K562 (cell line): ENCODE results near the gene RPL3. TPM values are rescaled to one million over a fixed set of nuclear protein-coding genes. Genes with fewer than 3 reads are reported as not detected.
A peak's percentile ranks its signal among the peaks of the same experiment; 100 is the strongest.

Experiments used
- CEBPB ChIP-seq: fragments of 450-650 bp; IDR thresholded peaks from 2 replicates; pipeline ENCODE4 v1.6.1; 2016; ENCODE audit warnings: missing genetic modification characterization, missing compliant biosample characterization
- CHD2 ChIP-seq: IDR thresholded peaks from 2 replicates; pipeline ENCODE4 v1.6.1; 2011; ENCODE audit warnings: low read depth, low read length
- CSDE1 ChIP-seq, 2 experiments: fragments of 450-650 bp; IDR thresholded peaks; 2 replicates each; pipeline ENCODE4 v1.6.1; 2016; ENCODE audit warnings: mild to moderate bottlenecking in 1 of 2
- HMGN3 ChIP-seq: IDR thresholded peaks from 2 replicates; pipeline ENCODE4 v1.6.1; 2011; ENCODE audit warnings: borderline replicate concordance, low read depth, mild to moderate bottlenecking, mixed read lengths, low read length; ENCODE audit not compliant: insufficient read length; ENCODE audit errors: extremely low read depth
- MTA1 ChIP-seq: fragments of 450-650 bp; IDR thresholded peaks from 2 replicates; pipeline ENCODE4 v1.6.1; 2017; ENCODE audit warnings: borderline replicate concordance
- NCOR1 ChIP-seq: fragments of 450-650 bp; IDR thresholded peaks from 2 replicates; pipeline ENCODE4 v1.6.1; 2016; ENCODE audit warnings: mild to moderate bottlenecking, moderate library complexity
- NFXL1 ChIP-seq: fragments of 450-650 bp; formaldehyde crosslinking; IDR thresholded peaks from 2 replicates; pipeline ENCODE4 v1.4.0; 2021; ENCODE audit warnings: mild to moderate bottlenecking
- NR2C2 ChIP-seq, 2 experiments: fragments of 200-800 bp in 1 of 2; sonication (Bioruptor generic) in 1 of 2; sonication (generic) in 1 of 2; formaldehyde crosslinking in 1 of 2; IDR thresholded peaks; 2 replicates each; pipeline versions ENCODE4 v1.6.1 to v1.8.0; 2016 to 2022; ENCODE audit warnings: mild to moderate bottlenecking in 1 of 2, missing compliant biosample characterization in 1 of 2, missing genetic modification characterization in 1 of 2, missing genetic modification reagents in 1 of 2
- NR2F6 ChIP-seq: fragments of 450-650 bp; formaldehyde crosslinking; IDR thresholded peaks from 2 replicates; pipeline ENCODE4 v1.4.0; 2020; ENCODE audit warnings: mild to moderate bottlenecking
- POLR3A ChIP-seq: IDR thresholded peaks from 2 replicates; pipeline ENCODE4 v1.6.1; 2011; ENCODE audit warnings: borderline replicate concordance, mild to moderate bottlenecking, moderate library complexity; ENCODE audit not compliant: insufficient read length, insufficient read depth; ENCODE audit errors: extremely low read depth
- PRMT5 ChIP-seq: sonication (generic); formaldehyde crosslinking; IDR thresholded peaks from 2 replicates; pipeline ENCODE4 v1.5.0; 2020; ENCODE audit warnings: missing genetic modification reagents
- RBFOX2 ChIP-seq: fragments of 200-400 bp; formaldehyde crosslinking; IDR thresholded peaks from 2 replicates; pipeline ENCODE4 v1.6.1; 2017; ENCODE audit warnings: low read depth, mild to moderate bottlenecking, low read length, moderate library complexity
- RBM39 ChIP-seq: fragments of 200-400 bp; formaldehyde crosslinking; optimal IDR thresholded peaks from 2 replicates; pipeline ENCODE3; 2018; ENCODE audit warnings: low read depth, low read length
- SMAD2 ChIP-seq: fragments of 150-350 bp; IDR thresholded peaks from 2 replicates; pipeline ENCODE4 v1.6.1; 2014; ENCODE audit warnings: low read depth, mild to moderate bottlenecking, low read length
- SMARCA4 ChIP-seq: fragments of 450-650 bp; IDR thresholded peaks from 2 replicates; pipeline ENCODE4 v1.6.1; 2016
- SUPT5H ChIP-seq: fragments of 450-650 bp; IDR thresholded peaks from 2 replicates; pipeline ENCODE4 v1.6.1; 2016
- TEAD1 ChIP-seq, 2 experiments: fragments of 450-650 bp in 1 of 2; sonication (generic) in 1 of 2; formaldehyde crosslinking; IDR thresholded peaks; 2 replicates each; pipeline versions ENCODE4 v1.4.0 to v1.8.0; 2020 to 2022; ENCODE audit warnings: mild to moderate bottlenecking in 2 of 2, missing genetic modification reagents in 1 of 2
- ZNF780A ChIP-seq: fragments of 250-450 bp; sonication (Bioruptor Pico); IDR thresholded peaks from 2 replicates; pipeline ENCODE4 v1.5.0; 2021; ENCODE audit warnings: mild to moderate bottlenecking
- polyA plus RNA-seq, 8 experiments: library from polyadenylated mRNA; depleted of rRNA in 4 of 8; stranded (reverse) in 5 of 8; unstranded in 3 of 8; fragments of >200 nt; fragmentation: Nextera tagmentation in 2 of 8; fragmentation: Illumina TruSeq in 1 of 8; extraction: Ambion mirVana in 2 of 8; extraction: Trizol in 1 of 8; gene quantifications; 2 replicates each; pipeline versions ENCODE4 v1.2.1 to v1.2.3, GENCODE V29; 2011 to 2014; ENCODE audit warnings: inconsistent platforms in 1 of 8, missing spikeins in 1 of 8
- total RNA-seq, 7 experiments: library from RNA; depleted of rRNA in 6 of 7; stranded (reverse); fragments of >200 nt in 6 of 7; fragmentation: Illumina TruSeq in 2 of 7; extraction: Trizol in 2 of 7; gene quantifications; 2 replicates each; pipeline versions ENCODE4 v1.2.1 to v1.2.3, GENCODE V29; 2011 to 2021; ENCODE audit warnings: low replicate concordance in 1 of 7
- TF ChIP-seq, protein P1 (sequence below): sonication (generic); formaldehyde crosslinking; IDR thresholded peaks from 2 replicates; pipeline ENCODE4 v1.8.0; 2023; ENCODE audit warnings: mild to moderate bottlenecking, missing genetic modification reagents
- TF ChIP-seq, protein P2 (sequence below): fragments of 450-650 bp; IDR thresholded peaks from 2 replicates; pipeline ENCODE4 v1.6.1; 2016; ENCODE audit warnings: mild to moderate bottlenecking
- TF ChIP-seq, protein P3 (sequence below): fragments of 250-450 bp; sonication (Bioruptor Pico); IDR thresholded peaks from 2 replicates; pipeline ENCODE4 v1.5.0; 2020; ENCODE audit warnings: mild to moderate bottlenecking

Gene RPL3
- total and polyA plus RNA-seq, 9 of the 15 experiments (the other 6 are each of a cell fraction or from before 2014, with no cell fraction given): 1,624 to 4,066 (median 2,565) TPM

DNA sequence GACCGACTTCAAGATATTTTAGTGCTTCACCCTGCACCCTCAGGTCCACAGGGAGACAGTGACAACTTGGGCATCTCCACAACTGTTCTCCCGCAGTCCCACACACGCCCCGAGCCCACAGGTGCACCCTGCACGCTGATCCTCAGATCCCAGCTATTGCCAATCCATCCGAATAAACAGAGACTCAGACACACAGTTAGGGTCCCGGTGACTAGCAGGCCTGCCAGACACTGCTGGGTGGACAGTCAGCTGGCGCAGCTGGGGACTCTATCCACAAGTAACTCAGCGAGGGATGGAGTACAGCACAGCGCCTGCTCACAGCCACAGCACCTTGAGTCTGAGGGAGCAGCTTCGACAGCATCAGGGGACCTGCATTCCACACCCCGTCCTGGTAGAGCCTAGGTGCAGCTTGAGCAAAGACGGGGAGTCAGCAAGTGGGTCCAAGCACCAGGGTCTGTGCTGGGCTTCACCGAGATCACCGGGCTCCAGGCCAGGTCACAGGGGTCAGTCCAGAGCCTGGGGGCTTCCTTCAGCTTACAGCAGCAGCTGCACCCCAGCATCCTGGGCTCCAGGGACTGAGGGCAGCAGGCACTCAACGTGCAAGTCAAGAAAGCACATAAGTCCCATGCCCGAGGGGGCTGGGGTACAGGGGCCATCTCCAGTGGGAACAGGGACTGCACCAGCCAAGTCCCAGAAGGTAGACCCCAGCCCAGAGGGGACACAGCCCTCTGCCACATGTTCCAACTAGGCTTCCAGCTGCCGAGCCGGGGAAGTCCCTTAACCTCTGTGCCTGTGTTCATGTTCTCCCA is 7.6 kb downstream of the RPL3 start (continued):
- TF ChIP-seq, protein P1, sequence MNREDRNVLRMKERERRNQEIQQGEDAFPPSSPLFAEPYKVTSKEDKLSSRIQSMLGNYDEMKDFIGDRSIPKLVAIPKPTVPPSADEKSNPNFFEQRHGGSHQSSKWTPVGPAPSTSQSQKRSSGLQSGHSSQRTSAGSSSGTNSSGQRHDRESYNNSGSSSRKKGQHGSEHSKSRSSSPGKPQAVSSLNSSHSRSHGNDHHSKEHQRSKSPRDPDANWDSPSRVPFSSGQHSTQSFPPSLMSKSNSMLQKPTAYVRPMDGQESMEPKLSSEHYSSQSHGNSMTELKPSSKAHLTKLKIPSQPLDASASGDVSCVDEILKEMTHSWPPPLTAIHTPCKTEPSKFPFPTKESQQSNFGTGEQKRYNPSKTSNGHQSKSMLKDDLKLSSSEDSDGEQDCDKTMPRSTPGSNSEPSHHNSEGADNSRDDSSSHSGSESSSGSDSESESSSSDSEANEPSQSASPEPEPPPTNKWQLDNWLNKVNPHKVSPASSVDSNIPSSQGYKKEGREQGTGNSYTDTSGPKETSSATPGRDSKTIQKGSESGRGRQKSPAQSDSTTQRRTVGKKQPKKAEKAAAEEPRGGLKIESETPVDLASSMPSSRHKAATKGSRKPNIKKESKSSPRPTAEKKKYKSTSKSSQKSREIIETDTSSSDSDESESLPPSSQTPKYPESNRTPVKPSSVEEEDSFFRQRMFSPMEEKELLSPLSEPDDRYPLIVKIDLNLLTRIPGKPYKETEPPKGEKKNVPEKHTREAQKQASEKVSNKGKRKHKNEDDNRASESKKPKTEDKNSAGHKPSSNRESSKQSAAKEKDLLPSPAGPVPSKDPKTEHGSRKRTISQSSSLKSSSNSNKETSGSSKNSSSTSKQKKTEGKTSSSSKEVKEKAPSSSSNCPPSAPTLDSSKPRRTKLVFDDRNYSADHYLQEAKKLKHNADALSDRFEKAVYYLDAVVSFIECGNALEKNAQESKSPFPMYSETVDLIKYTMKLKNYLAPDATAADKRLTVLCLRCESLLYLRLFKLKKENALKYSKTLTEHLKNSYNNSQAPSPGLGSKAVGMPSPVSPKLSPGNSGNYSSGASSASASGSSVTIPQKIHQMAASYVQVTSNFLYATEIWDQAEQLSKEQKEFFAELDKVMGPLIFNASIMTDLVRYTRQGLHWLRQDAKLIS: peak; percentile 63; the same call in 1 of the 2 replicates
- no peak for TF ChIP-seq RBM39
- no peak for TF ChIP-seq CEBPB (tag)
- no peak for TF ChIP-seq MTA1
- 0 out of 4 replicates have a peak, but pooled peaks of 1 of the 2 experiments have one; percentile 59 for TF ChIP-seq TEAD1 (CRISPR knock-in tag; IDR thresholded peaks at IDR 0.05)
- TF ChIP-seq, protein P2, sequence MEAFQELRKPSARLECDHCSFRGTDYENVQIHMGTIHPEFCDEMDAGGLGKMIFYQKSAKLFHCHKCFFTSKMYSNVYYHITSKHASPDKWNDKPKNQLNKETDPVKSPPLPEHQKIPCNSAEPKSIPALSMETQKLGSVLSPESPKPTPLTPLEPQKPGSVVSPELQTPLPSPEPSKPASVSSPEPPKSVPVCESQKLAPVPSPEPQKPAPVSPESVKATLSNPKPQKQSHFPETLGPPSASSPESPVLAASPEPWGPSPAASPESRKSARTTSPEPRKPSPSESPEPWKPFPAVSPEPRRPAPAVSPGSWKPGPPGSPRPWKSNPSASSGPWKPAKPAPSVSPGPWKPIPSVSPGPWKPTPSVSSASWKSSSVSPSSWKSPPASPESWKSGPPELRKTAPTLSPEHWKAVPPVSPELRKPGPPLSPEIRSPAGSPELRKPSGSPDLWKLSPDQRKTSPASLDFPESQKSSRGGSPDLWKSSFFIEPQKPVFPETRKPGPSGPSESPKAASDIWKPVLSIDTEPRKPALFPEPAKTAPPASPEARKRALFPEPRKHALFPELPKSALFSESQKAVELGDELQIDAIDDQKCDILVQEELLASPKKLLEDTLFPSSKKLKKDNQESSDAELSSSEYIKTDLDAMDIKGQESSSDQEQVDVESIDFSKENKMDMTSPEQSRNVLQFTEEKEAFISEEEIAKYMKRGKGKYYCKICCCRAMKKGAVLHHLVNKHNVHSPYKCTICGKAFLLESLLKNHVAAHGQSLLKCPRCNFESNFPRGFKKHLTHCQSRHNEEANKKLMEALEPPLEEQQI: no peak
- TF ChIP-seq, protein P3, sequence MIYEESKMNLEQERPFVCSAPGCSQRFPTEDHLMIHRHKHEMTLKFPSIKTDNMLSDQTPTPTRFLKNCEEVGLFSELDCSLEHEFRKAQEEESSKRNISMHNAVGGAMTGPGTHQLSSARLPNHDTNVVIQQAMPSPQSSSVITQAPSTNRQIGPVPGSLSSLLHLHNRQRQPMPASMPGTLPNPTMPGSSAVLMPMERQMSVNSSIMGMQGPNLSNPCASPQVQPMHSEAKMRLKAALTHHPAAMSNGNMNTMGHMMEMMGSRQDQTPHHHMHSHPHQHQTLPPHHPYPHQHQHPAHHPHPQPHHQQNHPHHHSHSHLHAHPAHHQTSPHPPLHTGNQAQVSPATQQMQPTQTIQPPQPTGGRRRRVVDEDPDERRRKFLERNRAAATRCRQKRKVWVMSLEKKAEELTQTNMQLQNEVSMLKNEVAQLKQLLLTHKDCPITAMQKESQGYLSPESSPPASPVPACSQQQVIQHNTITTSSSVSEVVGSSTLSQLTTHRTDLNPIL: no peak
- TF ChIP-seq NR2C2 (CRISPR knock-in tag; IDR thresholded peaks at IDR 0.05): no peak
- no peak for TF ChIP-seq NR2C2 (tag; IDR thresholded peaks at IDR 0.05)
- no peak for TF ChIP-seq CSDE1 (IDR thresholded peaks at IDR 0.05)
- no peak for TF ChIP-seq ZNF780A
- no peak for TF ChIP-seq NFXL1
- peak; percentile 36 for TF ChIP-seq HMGN3
- no peak for TF ChIP-seq SMARCA4
- TF ChIP-seq CHD2: no peak; the same call in 1 of the 2 replicates
- TF ChIP-seq RBFOX2: peak; percentile 79
- no peak for TF ChIP-seq SMAD2
- TF ChIP-seq NCOR1: peak; percentile 12; the same call in 1 of the 2 replicates
- TF ChIP-seq SUPT5H: peak; percentile 82
- TF ChIP-seq PRMT5 (CRISPR knock-in tag): no peak
- no peak for TF ChIP-seq NR2F6 (CRISPR knock-in tag)
- TF ChIP-seq POLR3A: no peak
